ENCODE results near the gene CTU2. TPM values are rescaled to one million over a fixed set of nuclear protein-coding genes. Genes with fewer than 3 reads are reported as not detected.

The CTU2 gene
- total RNA-seq, 4 donors from 2014 or later: 6.0 to 19.9 (median 10.7) TPM

DNA sequence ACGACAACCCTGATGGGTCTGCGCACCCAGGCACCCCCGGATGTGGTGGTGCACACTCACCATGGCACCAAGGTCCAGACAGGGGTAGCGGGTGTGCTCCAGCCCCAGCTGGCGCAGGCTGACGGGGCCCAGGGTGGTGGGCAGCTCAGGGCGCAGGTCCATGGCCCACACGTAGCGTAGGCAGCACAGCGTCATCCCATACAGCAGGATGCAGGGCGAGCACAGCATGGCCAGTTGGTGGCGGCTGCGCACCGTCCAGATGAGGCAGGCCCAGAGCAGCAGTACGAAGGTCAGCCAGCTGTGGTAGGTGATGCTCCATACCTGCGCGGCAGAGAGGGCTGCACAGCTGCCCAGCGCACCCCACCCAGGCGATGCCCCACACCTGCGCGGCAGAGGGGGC, 29.8 kb downstream of the CTU2 start:
- Histone ChIP-seq H3K36me3 (peaks cover 0 to 98% of the 10 kb centered on the region in 2 donors), H3K27me3 (no peaks in the 10 kb centered on the region), H3K27ac (no peak overlapping the region), H3K4me1 (peaks cover 0 to 15% (median 0%) of the 10 kb centered on the region in 3 donors), H3K9me3 (no peaks in the 10 kb centered on the region), H3K4me3 (no peak overlapping the region)
- no CpG with 5 or more reads among the region's 21 CpGs for WGBS, 2 donors (ENCODE audit: low coverage in 1 of 2)
- no peak for ATAC-seq
- no peak for TF ChIP-seq EP300 (IDR thresholded peaks at IDR 0.05)
- TF ChIP-seq POLR2A (IDR thresholded peaks at IDR 0.05): no peak
- no peak for TF ChIP-seq POLR2AphosphoS5 (IDR thresholded peaks at IDR 0.05)
- TF ChIP-seq, protein P1, sequence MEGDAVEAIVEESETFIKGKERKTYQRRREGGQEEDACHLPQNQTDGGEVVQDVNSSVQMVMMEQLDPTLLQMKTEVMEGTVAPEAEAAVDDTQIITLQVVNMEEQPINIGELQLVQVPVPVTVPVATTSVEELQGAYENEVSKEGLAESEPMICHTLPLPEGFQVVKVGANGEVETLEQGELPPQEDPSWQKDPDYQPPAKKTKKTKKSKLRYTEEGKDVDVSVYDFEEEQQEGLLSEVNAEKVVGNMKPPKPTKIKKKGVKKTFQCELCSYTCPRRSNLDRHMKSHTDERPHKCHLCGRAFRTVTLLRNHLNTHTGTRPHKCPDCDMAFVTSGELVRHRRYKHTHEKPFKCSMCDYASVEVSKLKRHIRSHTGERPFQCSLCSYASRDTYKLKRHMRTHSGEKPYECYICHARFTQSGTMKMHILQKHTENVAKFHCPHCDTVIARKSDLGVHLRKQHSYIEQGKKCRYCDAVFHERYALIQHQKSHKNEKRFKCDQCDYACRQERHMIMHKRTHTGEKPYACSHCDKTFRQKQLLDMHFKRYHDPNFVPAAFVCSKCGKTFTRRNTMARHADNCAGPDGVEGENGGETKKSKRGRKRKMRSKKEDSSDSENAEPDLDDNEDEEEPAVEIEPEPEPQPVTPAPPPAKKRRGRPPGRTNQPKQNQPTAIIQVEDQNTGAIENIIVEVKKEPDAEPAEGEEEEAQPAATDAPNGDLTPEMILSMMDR (IDR thresholded peaks at IDR 0.05): no peak

DNA sequence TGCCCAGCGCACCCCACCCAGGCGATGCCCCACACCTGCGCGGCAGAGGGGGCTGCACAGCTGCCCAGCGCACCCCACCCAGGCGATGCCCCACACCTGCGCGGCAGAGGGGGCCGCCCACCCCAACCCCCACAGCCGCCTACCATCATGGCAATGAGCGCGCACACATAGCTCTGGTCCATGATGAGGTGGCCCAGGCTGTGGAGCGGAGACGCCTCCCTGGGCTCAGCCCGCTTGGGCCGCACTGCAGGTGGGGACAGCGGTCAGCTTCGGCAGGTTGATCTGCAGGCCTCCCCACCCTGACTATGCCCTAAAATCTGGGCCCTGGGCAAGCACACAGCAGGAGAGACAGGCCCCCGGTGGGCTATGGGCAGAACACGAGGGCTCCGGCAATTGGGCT, 30.2 kb downstream of the CTU2 start:
- 90% methylated on average over 2 of the region's 21 CpGs; no CpG with 5 or more reads in 1 of the 2 donors for WGBS, 2 donors (ENCODE audit: low coverage in 1 of 2)
- no peak for TF ChIP-seq POLR2A (IDR thresholded peaks at IDR 0.05)
- TF ChIP-seq, protein P1 (IDR thresholded peaks at IDR 0.05): no peak
- TF ChIP-seq POLR2AphosphoS5 (IDR thresholded peaks at IDR 0.05): no peak
- no peak for TF ChIP-seq EP300 (IDR thresholded peaks at IDR 0.05)
- Histone ChIP-seq H3K4me3 (no peak overlapping the region), H3K27ac (no peak overlapping the region), H3K36me3 (peaks cover 0 to 98% of the 10 kb centered on the region in 2 donors), H3K9me3 (no peaks in the 10 kb centered on the region), H3K27me3 (no peaks in the 10 kb centered on the region), H3K4me1 (peaks cover 0 to 15% (median 0%) of the 10 kb centered on the region in 3 donors)
- ATAC-seq: no peak

DNA sequence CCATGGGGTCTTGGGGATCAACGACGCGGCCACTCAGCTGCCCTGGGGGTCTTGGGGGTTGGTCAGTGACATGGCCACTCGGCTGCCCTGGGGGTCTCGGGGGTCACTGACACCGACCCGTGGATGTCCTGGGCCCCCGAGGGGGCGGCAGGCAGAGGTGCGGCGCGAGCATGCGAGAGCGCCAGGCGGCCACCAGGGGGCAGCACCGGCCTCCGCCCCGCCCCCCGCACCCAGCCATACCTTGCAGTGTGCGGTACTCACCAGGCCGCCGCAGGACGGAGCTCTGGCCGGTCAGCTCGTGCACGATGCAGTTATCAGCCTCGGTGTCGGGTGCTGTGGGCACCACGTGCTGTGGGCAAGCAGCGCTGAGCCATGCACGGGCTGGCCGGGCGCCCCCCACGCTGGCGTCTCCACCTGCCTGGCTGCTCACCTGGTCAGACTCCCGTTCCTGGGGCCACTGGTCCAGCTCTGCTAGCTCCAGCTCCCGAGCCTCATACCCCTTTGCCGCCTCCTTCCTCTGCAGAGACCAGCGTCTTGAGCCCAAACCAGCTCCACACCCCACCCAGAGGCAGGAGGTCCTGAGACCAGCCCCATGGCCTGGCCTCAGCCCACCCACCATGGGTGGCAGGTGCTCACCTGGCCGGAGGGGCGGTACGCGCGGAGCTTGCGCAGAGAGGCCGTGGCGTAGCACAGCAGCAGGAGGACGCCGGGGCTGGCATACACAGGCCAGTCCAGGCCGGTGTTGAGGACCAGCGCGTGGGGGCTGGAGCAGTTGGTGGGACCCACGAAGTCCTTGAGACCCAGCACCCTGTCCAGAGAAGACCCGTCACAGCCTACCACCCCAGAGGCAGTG, 31.2 kb downstream of the CTU2 start:
- ATAC-seq: peak; percentile 75
- Histone ChIP-seq H3K9me3 (no peaks in the 10 kb centered on the region), H3K4me1 (peaks cover 0 to 15% (median 0%) of the 10 kb centered on the region in 3 donors), H3K27ac (peak overlapping the region in 2 of 4 donors; percentile 47 to 55), H3K27me3 (no peaks in the 10 kb centered on the region), H3K4me3 (no peak overlapping the region), H3K36me3 (peaks cover 0 to 96% of the 10 kb centered on the region in 2 donors)
- WGBS, 2 donors (ENCODE audit: low coverage in 1 of 2): 100% methylated on average over 2 of the region's 54 CpGs; no CpG with 5 or more reads in 1 of the 2 donors
- TF ChIP-seq EP300 (IDR thresholded peaks at IDR 0.05): no peak
- peak; percentile 47 for TF ChIP-seq POLR2AphosphoS5 (IDR thresholded peaks at IDR 0.05)
- TF ChIP-seq, protein P1 (IDR thresholded peaks at IDR 0.05): peak in 3 of 4 experiments; percentile 99 to 100 (median 100)
- no peak for TF ChIP-seq POLR2A (IDR thresholded peaks at IDR 0.05)

DNA sequence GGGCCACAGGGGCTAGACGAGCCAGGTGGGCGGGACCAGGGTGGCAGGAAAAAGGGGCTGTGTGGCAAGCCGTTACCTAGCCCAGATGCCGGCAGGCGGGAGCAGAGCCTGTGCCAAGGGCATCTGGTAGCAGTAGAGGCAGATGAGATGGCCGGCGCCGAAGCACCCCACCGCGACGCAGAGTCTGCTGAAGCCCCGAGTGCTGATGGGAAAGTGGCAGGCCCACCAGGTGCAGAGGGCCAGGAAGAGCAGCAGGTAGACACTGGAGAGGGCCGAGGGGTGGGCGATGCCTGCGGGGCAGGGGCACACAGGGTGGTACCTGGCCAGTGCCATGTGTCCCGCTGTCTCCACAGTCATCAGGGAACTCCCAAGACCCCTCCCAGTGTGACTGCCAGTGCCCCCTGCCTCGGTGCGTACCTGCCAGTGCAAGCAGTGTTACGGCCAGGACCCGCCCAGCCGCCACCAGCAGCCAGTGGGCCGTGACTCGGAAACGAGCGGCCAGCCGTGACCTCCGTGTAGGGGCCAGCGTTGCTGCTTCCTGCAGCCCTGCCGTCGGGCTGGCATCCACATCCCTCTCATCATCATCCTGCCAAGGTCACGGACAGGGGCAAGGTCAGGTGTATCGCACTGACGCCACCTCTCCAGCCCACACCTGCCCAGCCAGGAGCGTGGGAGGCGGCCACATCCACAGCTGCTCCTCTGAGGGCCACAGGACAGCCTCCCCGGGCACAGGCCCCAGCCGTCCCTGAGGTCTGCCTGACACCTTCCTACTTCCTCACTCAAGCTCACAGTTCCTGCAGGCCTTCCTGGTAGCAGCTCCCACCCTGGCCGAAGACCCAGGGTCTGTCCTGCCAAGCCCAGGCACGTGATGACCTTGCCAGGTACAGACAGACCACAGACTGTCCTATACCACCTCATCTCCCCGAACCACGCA, 32.1 kb downstream of the CTU2 start:
- TF ChIP-seq EP300 (IDR thresholded peaks at IDR 0.05) (no peak), POLR2AphosphoS5 (IDR thresholded peaks at IDR 0.05) (no peak), POLR2A (IDR thresholded peaks at IDR 0.05) (no peak)
- TF ChIP-seq, protein P1 (IDR thresholded peaks at IDR 0.05): no peak
- Histone ChIP-seq H3K36me3 (peaks cover 0 to 94% of the 10 kb centered on the region in 2 donors), H3K9me3 (no peaks in the 10 kb centered on the region), H3K27ac (peak overlapping the region in 2 of 4 donors; percentile 47 to 55), H3K4me3 (no peak overlapping the region), H3K4me1 (peaks cover 0 to 19% (median 0%) of the 10 kb centered on the region in 3 donors), H3K27me3 (no peaks in the 10 kb centered on the region)
- WGBS, 2 donors (ENCODE audit: low coverage in 1 of 2): 70% methylated on average over 2 of the region's 41 CpGs; no CpG with 5 or more reads in 1 of the 2 donors
- ATAC-seq: no peak

Data from gastroesophageal sphincter (tissue), 4 donors.